SJSA1 (cell line): ENCODE data around the gene JAG2. TPM values are rescaled to one million over a fixed set of nuclear protein-coding genes. Genes with fewer than 3 reads are reported as not detected.

ENCODE experiments used
- DNase-seq, 2 experiments: peaks; one replicate each; pipeline ENCODE4 v3.0.0-alpha.2; 2015 to 2020; ENCODE audit warnings: low spot score in 2 of 2, low read depth in 1 of 2
- H3K27ac ChIP-seq: fragments of 250-450 bp; sonication (Bioruptor Pico); 2 replicates; pipeline ENCODE4 v1.5.1; 2020; ENCODE audit warnings: mild to moderate bottlenecking, moderate library complexity
- H3K27me3 ChIP-seq: fragments of 250-450 bp; sonication (Bioruptor Pico); replicated peaks from 2 replicates; pipeline ENCODE4 v1.5.1; 2020; ENCODE audit warnings: mild to moderate bottlenecking, moderate library complexity
- H3K36me3 ChIP-seq: fragments of 250-450 bp; sonication (Bioruptor Pico); 2 replicates; pipeline ENCODE4 v1.5.1; 2020; ENCODE audit warnings: mild to moderate bottlenecking
- H3K4me1 ChIP-seq: fragments of 250-450 bp; sonication (Bioruptor Pico); replicated peaks from 2 replicates; pipeline ENCODE4 v1.6.1; 2021; ENCODE audit warnings: mild to moderate bottlenecking
- H3K4me3 ChIP-seq: fragments of 250-450 bp; sonication (Bioruptor Pico); 2 replicates; pipeline ENCODE4 v1.5.1; 2020; ENCODE audit warnings: mild to moderate bottlenecking
- H3K9me3 ChIP-seq: fragments of 250-450 bp; sonication (Bioruptor Pico); replicated peaks from 2 replicates; pipeline ENCODE4 v1.5.1; 2020; ENCODE audit warnings: mild to moderate bottlenecking
- total RNA-seq: library from RNA; depleted of rRNA; stranded (reverse); fragments of >200 nt; shearing (Covaris generic); gene quantifications from 2 replicates; pipeline ENCODE4 v1.2.3, GENCODE V29; 2014

The JAG2 gene
- total RNA-seq, 1 experiment from 2014 or later = 125 TPM

DNA sequence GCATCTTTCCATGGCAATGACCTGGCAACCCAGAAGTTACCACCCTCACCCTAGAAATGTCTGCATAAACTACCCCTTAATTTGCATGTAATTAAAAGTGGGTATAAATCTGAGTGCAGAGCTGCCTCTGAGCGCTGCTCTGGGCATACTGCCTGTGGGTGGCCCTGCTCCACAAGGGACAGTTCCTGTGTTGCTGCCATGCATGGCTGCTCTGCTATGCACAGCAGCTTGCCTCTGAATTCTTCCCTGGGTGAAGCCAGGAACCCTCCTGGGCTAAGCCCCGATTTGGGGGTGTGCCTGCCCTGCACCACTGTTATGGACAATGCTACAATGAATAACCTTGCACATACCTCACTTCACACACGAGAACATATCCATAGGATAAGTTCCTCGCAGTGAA, 67.7 kb downstream of the JAG2 start:
- Histone ChIP-seq H3K4me1 (no peaks in the 10 kb centered on the region), H3K9me3 (no peaks in the 10 kb centered on the region), H3K27me3 (peaks cover 22% of the 10 kb centered on the region; the same call in 1 of the 2 replicates), H3K4me3 (no peak overlapping the region), H3K36me3 (no peaks in the 10 kb centered on the region), H3K27ac (no peak overlapping the region)
- no peak for DNase-seq

DNA sequence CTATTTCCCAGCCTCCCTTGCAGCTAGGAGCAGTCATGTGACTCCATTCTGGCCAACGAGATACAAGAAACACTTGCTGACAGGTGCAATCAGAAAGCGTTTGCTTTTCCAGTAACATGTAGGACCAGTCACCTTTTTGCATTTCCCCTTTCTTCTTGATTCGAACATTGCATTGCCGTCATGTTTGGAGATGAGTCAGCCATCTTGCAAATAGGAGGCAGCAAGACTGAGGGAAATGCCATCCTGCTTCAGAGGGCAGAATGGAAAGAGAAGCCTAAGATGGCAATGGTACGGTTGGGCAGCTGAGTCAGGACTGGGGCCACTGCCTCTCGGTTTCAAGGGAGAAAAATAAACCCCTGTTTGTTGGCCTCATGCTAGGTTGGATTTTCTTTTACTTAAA, 68.8 kb downstream of the JAG2 start:
- Histone ChIP-seq H3K9me3 (no peaks in the 10 kb centered on the region), H3K36me3 (no peaks in the 10 kb centered on the region), H3K4me1 (no peaks in the 10 kb centered on the region), H3K27ac (no peak overlapping the region), H3K4me3 (no peak overlapping the region), H3K27me3 (peaks cover 12% of the 10 kb centered on the region; the same call in 1 of the 2 replicates)
- DNase-seq = no peak

DNA sequence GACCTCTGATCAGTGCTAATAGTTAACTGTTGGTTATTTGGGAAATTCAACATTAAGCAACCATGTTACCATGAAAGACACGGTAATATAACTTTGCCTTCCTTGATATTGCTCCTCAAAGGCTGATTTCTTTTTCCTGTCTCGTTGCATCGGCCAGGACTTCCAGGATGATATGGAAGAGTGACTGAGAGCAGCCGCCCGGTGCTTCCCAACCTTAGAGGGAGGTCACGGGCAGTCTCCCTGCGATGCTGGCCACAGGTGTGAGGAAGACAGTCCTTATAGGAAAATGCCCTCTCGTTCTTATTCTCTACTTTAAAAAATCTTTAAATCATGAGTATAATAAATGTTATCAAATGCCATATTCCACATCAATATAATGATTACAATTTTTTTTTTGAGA, 70.3 kb downstream of the JAG2 start:
- Histone ChIP-seq H3K4me1 (peaks cover 12% of the 10 kb centered on the region), H3K27ac (no peak overlapping the region), H3K4me3 (no peak overlapping the region), H3K9me3 (no peaks in the 10 kb centered on the region), H3K36me3 (no peaks in the 10 kb centered on the region), H3K27me3 (0 out of 2 replicates have a peak, but pooled peaks cover 2% of the 10 kb centered on the region)
- no peak for DNase-seq

DNA sequence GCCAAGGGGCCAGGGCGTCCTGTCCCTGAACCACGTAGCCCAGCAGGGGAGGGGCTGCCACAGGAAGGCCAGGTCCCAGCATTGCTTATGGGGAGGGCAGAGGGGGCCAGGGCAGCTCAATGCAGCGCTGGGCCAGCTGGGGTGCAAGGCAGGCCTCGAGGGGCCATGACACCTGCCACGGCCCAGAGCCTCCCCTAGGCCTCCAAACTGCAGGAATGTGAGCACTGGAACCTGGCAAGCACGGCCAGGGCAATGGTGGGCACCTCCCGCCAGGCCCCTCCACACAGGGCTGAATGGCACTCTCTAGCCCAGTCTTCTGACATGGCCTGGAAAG, 70.8 kb downstream of the JAG2 start:
- H3K27me3 ChIP-seq = no peaks in the 10 kb centered on the region
- H3K9me3 ChIP-seq = no peaks in the 10 kb centered on the region
- no peak overlapping the region for H3K4me3 ChIP-seq
- 0 out of 2 replicates have a peak, but pooled peaks cover 3% of the 10 kb centered on the region for H3K36me3 ChIP-seq
- DNase-seq = no peak
- no peak overlapping the region for H3K27ac ChIP-seq
- H3K4me1 ChIP-seq = peaks cover 16% of the 10 kb centered on the region

DNA sequence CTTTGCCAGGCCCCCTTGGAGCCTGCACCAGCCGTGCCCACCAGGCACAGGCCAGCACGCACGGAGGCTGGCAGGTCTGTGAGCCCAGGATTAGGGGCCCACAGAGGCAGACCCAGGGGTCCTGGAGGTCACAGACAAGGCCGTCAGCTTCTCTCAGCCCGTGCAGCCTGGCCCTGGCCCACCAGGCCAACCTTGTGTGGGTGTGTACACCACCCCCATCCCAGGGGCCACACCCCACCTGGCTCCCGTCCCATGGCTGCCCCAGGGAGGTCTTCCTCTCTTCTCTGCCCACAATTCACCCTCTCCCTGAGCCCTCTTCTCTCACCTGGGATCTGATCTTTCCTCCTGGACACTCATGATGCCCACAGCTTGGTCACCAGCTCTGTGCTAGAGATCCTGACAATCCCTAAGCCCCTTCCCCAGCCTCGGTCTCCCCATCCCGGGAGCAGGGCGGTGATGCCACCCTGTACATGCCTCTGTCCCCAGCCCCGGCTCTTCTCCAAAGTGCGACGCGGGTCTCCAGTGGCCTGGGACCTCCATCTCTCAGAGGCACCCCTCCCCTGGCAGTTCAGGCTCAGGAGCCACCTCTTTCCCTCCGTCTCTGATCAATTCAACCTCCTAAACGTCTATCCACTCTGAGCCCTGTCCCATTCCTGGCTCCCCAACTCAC, 72.2 kb downstream of the JAG2 start:
- 0 out of 2 replicates have a peak, but pooled peaks cover 5% of the 10 kb centered on the region for H3K36me3 ChIP-seq
- peaks cover 30% of the 10 kb centered on the region for H3K4me1 ChIP-seq
- H3K4me3 ChIP-seq = no peak overlapping the region
- no peak for DNase-seq
- H3K27me3 ChIP-seq = no peaks in the 10 kb centered on the region
- H3K27ac ChIP-seq = no peak overlapping the region
- no peaks in the 10 kb centered on the region for H3K9me3 ChIP-seq

DNA sequence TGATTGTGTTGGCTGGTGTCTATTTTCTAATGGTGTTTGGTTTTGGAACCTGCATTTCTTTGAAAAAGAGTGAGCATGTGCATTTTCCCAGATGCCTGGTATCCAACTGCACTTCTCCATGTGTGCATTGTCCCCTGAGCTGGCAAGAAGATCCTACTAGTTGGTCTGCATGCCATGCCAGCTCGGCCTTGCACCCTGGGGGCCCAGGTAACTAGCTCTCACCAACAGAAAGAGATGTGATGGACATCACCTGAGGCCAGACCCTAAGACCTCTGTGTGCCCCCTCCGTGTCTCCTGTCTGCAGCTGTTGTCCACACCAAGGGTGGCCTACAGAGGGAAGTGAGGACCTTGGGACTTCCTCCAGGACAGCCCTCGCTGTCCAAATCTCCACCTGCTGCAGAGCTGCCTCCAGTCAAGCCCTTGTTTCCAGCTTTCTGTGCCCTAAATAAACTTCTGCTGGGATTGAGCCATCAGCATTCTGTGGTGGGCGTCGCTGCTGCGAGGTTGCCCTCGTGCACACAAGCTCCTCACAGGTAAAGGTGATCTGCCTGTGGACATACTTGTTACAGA, 73.3 kb downstream of the JAG2 start:
- Histone ChIP-seq H3K9me3 (no peaks in the 10 kb centered on the region), H3K27me3 (no peaks in the 10 kb centered on the region), H3K4me3 (no peak overlapping the region), H3K4me1 (peaks cover 40% of the 10 kb centered on the region), H3K36me3 (0 out of 2 replicates have a peak, but pooled peaks cover 5% of the 10 kb centered on the region), H3K27ac (no peak overlapping the region)
- no peak for DNase-seq

DNA sequence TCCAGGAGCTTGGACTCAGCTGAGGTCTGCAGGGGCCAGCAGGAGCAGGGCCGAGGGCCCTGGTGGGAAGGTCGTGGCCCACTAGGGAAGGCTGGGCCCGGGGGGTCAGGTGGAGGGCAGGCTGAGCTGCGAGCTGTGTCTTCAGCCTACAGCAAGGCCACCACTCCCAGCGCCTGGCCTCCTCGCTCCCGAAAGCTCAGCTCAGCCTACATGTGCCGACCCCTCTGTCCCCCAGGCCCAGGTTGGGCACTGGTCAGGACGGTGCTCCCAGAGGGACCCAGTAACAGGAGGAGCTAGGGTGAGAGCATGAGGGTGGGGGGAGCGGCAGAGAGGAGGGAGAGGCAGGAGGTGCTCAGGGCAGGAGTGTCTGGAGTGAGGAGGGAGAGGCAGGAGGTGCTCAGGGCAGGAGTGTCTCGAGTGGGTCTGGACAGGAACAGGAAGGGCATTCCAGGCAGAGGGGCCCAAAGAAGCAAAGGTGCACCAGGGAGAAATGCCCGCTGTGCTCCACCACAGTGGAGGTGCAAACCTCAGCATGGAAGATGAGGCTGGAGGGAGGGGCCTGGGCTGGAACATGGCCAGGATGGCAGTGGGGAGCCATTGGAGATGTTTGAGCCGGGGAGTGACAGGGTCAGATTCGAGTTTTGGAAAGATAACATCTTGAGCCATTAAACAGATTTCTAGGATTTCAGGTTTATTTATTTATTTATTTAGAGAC, 74.2 kb downstream of the JAG2 start:
- Histone ChIP-seq H3K4me1 (peaks cover 44% of the 10 kb centered on the region), H3K4me3 (peak overlapping the region; percentile 52), H3K36me3 (0 out of 2 replicates have a peak, but pooled peaks cover 5% of the 10 kb centered on the region), H3K27me3 (no peaks in the 10 kb centered on the region), H3K27ac (no peak overlapping the region), H3K9me3 (no peaks in the 10 kb centered on the region)
- DNase-seq = no peak

DNA sequence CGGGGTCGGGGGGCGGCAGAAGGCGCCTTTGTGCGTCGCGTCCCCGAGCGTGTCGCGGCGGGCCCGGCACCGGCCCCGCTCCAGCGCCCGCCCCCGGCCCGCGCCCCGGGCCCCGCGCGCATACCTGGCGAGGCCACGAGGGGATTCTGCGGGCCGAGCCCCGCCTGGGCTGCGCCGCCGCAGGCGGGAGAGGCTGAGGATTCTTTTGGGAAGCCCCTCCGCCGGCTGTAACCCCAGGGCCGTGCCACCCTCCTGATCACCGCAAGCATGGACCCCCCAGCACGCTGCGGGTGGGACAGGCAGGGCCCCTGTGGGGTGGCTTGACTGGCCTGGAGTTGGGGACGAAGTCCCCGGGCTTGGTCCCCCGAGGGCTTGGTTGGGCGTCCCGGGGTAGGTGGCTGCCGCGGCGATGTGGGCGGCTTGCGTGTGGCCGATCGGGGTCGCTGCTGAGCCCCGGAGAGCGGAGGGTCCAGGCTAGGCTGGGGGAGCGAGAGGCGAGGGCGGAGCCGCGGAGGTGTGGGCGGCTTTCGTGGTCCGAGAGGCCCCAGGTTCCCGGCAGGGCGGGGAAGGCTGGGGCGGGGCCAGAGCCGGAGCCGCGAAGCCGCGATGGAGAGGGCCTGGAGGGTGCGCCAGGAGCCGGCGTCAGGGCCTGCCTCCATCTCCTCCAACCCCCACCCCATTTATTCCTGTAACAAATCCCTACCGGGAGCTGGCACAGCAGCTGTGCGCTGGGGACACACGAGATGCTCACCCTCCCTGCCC, 75.0 kb downstream of the JAG2 start:
- DNase-seq = peak; percentile 75 to 87
- H3K27me3 ChIP-seq = no peaks in the 10 kb centered on the region
- peaks cover 50% of the 10 kb centered on the region for H3K4me1 ChIP-seq
- 0 out of 2 replicates have a peak, but pooled peaks cover 5% of the 10 kb centered on the region for H3K36me3 ChIP-seq
- peak overlapping the region; percentile 54 for H3K27ac ChIP-seq
- peak overlapping the region; percentile 52 for H3K4me3 ChIP-seq
- H3K9me3 ChIP-seq = no peaks in the 10 kb centered on the region

DNA sequence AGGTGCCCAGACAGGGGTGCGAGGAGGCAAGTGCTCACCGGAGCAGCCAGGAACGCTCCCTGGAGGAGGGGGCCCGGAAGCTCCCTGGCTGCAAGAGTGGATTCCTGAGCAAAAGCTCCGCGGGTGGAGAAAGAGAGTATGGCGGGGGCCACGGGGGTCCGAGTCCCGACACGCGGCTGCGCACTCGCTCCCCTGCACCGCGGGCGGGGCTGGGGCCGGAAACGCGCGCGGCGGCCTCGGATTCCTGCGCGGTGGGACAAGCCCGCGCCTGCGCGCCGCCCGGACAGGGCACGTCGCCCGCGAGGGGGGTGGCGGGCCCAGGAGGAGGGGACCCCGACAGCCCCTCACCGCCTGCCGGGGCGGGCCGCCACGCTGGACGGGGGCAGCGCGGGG, 75.5 kb downstream of the JAG2 start:
- H3K4me1 ChIP-seq = peaks cover 56% of the 10 kb centered on the region
- 0 out of 2 replicates have a peak, but pooled peaks cover 5% of the 10 kb centered on the region for H3K36me3 ChIP-seq
- peak overlapping the region; percentile 46 for H3K27ac ChIP-seq
- peak; percentile 45 to 65 for DNase-seq
- no peaks in the 10 kb centered on the region for H3K9me3 ChIP-seq
- no peaks in the 10 kb centered on the region for H3K27me3 ChIP-seq
- H3K4me3 ChIP-seq = peak overlapping the region; percentile 52

DNA sequence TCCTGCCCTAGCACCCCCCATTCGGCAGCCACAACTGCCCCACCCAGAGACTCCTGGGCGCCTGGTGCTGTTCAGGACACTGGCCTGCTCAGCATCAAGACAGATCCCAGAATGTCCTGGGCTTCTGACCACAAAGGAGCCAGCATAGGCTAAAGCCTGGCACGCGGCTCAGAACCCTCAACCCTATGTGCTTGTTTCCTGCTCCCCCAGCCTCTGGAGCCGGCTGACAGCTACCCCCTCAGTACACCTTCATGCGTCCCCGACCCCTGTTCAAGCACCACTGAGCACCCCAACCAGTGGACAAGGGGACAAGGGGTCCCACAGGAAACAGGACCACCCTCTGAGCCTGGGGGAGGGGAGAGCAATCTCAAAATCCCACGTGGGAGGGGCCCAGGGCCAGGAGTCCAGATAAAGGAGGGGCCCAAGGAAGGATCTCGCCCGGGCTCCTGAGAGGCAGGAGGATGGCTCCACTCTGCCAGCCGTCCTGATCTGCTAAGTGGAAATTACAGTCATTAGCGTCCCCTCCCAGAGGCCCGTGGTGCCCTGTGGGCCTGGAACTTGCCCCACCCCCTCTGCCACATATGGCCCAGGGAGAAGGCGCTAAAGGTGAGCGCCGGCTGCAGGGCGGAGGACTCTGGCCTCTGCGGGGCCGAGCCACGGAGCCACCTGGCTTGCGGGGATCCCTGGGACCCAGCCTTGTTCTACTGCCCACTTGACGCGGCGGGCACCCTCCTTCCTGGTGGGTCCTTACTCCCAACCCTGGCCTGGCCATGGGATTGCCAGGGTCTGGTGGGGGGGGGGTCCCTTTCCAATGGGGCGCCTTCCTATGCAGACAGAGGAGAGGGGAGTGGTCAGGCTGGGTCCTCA, 76.2 kb downstream of the JAG2 start:
- Histone ChIP-seq H3K36me3 (0 out of 2 replicates have a peak, but pooled peaks cover 5% of the 10 kb centered on the region), H3K9me3 (no peaks in the 10 kb centered on the region), H3K27me3 (no peaks in the 10 kb centered on the region), H3K27ac (peak overlapping the region; percentile 55), H3K4me1 (peaks cover 62% of the 10 kb centered on the region), H3K4me3 (peak overlapping the region; percentile 52)
- DNase-seq = peak in 1 of 2 experiments; percentile 15

DNA sequence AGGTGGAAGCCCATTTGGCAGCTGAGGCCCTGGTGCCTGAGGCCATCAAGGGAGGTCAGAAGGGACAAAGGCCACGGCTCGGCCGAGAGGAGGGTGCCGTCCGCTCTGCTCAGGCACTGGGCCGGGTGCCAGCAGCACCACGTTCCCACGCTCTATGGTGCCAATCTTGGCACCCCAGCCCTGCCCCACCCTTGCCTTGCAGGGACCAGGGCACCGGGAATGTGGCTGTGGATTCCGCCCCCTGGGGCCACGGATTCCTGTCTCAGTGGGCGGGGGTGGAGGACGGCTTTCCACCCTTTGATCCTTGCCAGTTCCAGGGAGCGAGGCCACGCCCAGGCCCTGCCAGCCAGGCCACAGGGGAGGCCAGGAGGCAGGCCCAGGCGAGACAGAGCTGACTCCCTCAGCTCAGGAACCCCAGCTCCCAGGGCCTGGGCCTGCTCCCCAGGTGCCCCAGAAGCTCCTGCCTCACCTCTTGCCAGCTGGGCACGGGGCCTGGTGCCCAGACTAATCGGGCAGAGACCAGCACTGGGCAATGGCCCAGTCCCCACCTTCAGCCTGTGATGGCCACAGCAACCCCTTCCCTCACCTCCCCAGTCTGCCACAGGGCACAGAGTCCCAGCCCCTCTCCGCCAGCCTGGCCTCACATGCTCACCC, 76.9 kb downstream of the JAG2 start:
- 0 out of 2 replicates have a peak, but pooled peaks cover 5% of the 10 kb centered on the region for H3K36me3 ChIP-seq
- H3K27me3 ChIP-seq = no peaks in the 10 kb centered on the region
- no peaks in the 10 kb centered on the region for H3K9me3 ChIP-seq
- peaks cover 69% of the 10 kb centered on the region for H3K4me1 ChIP-seq
- no peak overlapping the region for H3K4me3 ChIP-seq
- peak; percentile 65 to 80 for DNase-seq
- peak overlapping the region; percentile 55 for H3K27ac ChIP-seq

DNA sequence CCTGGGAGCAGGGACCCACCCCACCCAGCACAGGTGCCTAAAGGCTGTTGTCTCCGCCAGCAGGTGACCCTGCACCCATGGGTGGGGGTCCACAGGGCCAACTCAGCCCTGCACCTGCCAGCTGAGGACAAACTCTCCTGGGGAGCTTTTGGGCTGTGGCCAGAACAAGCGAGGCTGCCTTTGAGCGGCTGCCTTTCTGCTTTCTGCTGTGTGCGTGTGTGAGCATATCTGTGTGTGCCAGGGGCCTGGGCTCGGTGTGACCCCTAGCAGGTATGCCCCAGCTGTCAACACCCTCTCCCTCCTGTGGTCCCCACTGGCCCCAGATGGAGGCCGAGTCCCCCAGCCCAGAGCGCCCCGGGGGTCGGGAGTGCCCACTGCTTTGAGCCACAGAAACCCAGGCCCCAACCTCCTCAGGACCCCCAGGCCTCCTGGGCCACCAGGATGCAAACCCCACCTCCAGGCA, 77.5 kb downstream of the JAG2 start:
- peak in 1 of 2 experiments; percentile 9 for DNase-seq
- Histone ChIP-seq H3K27ac (no peak overlapping the region), H3K9me3 (no peaks in the 10 kb centered on the region), H3K36me3 (0 out of 2 replicates have a peak, but pooled peaks cover 5% of the 10 kb centered on the region), H3K4me1 (peaks cover 73% of the 10 kb centered on the region), H3K27me3 (no peaks in the 10 kb centered on the region), H3K4me3 (no peak overlapping the region)
